Parathyroid adenoma (tissue), 2 donors: ENCODE measurements around the gene ABRAXAS1.
"Not testable (repeated sequence)": the region's sequence is repeated elsewhere in the genome, so short reads cannot be mapped to it uniquely, and the experiment has no call there.

Experiments used
- H2AFZ ChIP-seq: fragments of 300-600 bp; sonication (generic); one replicate; pipeline ENCODE4 v1.7.0; 2017; ENCODE audit warnings: antibody characterized with exemption, mild to moderate bottlenecking
- H3K27ac ChIP-seq: fragments of 300-600 bp; sonication (generic); one replicate; pipeline ENCODE4 v1.7.0; 2017
- H3K27me3 ChIP-seq: fragments of 300-600 bp; sonication (generic); one replicate; pipeline ENCODE4 v1.7.0; 2017; ENCODE audit warnings: low read length; ENCODE audit not compliant: control insufficient read depth, insufficient read depth
- H3K36me3 ChIP-seq: fragments of 300-600 bp; sonication (generic); one replicate; pipeline ENCODE4 v1.7.0; 2017; ENCODE audit warnings: low read length; ENCODE audit not compliant: control insufficient read depth, insufficient read depth
- H3K4me1 ChIP-seq: fragments of 300-600 bp; sonication (generic); one replicate; pipeline ENCODE4 v1.7.0; 2017; ENCODE audit warnings: control low read depth
- H3K4me2 ChIP-seq: fragments of 300-600 bp; sonication (generic); one replicate; pipeline ENCODE4 v1.7.0; 2017; ENCODE audit warnings: low read length
- H3K4me3 ChIP-seq: fragments of 300-600 bp; sonication (generic); one replicate; pipeline ENCODE4 v1.7.0; 2017; ENCODE audit warnings: low read depth, low read length
- H3K79me2 ChIP-seq: fragments of 300-600 bp; sonication (generic); one replicate; pipeline ENCODE4 v1.7.0; 2017; ENCODE audit warnings: control low read depth
- H3K9ac ChIP-seq: fragments of 300-600 bp; sonication (generic); one replicate; pipeline ENCODE4 v1.7.0; 2017; ENCODE audit warnings: mild to moderate bottlenecking
- H3K9me3 ChIP-seq: fragments of 300-600 bp; sonication (generic); one replicate; pipeline ENCODE4 v1.7.0; 2017; ENCODE audit warnings: low read length; ENCODE audit not compliant: control insufficient read depth
- TF ChIP-seq, protein P1 (sequence below): fragments of 300-600 bp; sonication (generic); IDR thresholded peaks from one replicate; pipeline ENCODE4 v1.7.0; 2017; ENCODE audit warnings: antibody characterized with exemption, mild to moderate bottlenecking
- donor health status: primary hyperparathyroidism.

Gene ABRAXAS1

DNA sequence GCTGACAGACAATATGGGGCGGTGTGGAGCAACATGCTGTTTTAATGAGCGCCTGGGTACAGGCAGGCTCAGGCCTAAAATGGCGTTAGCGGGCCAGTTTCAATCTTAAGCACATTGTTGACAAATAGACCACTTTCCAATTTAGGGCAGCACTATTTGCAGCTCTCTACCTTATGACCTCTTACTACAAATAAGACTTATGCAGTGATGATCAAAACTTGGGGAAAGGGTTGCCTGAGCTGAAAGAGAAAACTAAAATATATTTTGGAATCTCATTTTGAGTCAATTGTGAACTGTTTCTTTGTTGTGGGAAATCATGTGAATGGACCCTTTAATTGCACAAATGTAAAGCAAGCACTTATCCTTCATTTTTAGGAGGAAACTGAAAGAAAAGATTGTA is 25.5 kb upstream of the ABRAXAS1 start:
- Histone ChIP-seq H3K4me1 (no peaks in the 10 kb centered on the region), H3K36me3 (no peaks in the 10 kb centered on the region), H3K27me3 (no peaks in the 10 kb centered on the region), H3K9ac (no peak overlapping the region), H3K79me2 (no peaks in the 10 kb centered on the region), H3K4me2 (no peak overlapping the region), H3K9me3 (no peaks in the 10 kb centered on the region), H3K27ac (no peak overlapping the region), H3K4me3 (no peak overlapping the region), H2AFZ (no peak overlapping the region)
- TF ChIP-seq, protein P1, sequence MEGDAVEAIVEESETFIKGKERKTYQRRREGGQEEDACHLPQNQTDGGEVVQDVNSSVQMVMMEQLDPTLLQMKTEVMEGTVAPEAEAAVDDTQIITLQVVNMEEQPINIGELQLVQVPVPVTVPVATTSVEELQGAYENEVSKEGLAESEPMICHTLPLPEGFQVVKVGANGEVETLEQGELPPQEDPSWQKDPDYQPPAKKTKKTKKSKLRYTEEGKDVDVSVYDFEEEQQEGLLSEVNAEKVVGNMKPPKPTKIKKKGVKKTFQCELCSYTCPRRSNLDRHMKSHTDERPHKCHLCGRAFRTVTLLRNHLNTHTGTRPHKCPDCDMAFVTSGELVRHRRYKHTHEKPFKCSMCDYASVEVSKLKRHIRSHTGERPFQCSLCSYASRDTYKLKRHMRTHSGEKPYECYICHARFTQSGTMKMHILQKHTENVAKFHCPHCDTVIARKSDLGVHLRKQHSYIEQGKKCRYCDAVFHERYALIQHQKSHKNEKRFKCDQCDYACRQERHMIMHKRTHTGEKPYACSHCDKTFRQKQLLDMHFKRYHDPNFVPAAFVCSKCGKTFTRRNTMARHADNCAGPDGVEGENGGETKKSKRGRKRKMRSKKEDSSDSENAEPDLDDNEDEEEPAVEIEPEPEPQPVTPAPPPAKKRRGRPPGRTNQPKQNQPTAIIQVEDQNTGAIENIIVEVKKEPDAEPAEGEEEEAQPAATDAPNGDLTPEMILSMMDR: no peak

DNA sequence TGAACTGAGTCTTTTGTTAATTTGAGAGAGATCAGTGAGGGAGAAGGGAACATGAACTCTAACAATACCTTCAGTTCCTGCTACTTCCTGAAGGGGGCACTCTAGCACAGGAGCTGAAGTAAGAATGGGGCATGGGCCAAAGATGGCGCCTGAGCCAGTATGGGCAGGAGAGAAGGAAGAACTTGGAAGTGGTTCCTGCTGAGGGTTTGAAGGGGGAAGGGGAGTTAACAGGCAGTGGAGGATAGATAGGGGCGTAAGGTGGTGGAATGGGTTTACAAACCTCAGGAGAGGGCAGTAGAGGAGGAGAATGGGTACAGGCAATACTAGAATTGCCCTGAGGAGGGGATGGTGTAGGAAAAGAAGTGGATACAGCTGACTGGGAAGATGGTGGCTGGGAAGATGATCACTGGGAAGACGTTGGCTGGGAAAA is 24.3 kb upstream of the ABRAXAS1 start:
- not testable (repeated sequence) for H3K4me1 ChIP-seq, H3K36me3 ChIP-seq, H3K9ac ChIP-seq, H3K79me2 ChIP-seq, H3K9me3 ChIP-seq, H3K4me3 ChIP-seq, H3K27ac ChIP-seq, H3K27me3 ChIP-seq, H3K4me2 ChIP-seq
- peak overlapping the region; percentile 58 for H2AFZ ChIP-seq
- TF ChIP-seq, protein P1: peak; percentile 70

DNA sequence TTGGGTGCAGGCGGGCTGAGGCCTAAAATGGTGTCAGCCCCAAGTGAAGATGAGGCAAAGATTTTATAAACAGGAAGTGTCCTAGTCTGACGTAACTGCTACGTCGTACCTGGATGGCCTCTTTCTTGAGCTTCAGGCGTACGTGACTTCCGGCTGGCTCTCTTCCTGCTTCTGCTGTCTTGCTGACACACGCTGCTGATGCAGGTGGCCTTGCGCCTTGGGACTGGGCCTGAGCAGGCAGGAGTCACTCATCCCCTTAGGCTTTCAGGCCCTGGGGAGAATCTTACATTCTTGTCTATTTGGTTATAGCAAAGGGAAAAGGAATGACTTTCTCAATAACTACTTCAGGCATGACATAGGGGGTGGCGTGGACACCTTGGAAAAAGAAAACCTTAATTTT is 20.1 kb upstream of the ABRAXAS1 start:
- no peaks in the 10 kb centered on the region for H3K9me3 ChIP-seq
- no peak overlapping the region for H3K4me2 ChIP-seq
- no peaks in the 10 kb centered on the region for H3K27me3 ChIP-seq
- no peaks in the 10 kb centered on the region for H3K36me3 ChIP-seq
- H3K4me1 ChIP-seq: no peaks in the 10 kb centered on the region
- H3K4me3 ChIP-seq: no peak overlapping the region
- H2AFZ ChIP-seq: no peak overlapping the region
- H3K27ac ChIP-seq: no peak overlapping the region
- H3K79me2 ChIP-seq: no peaks in the 10 kb centered on the region
- TF ChIP-seq, protein P1: no peak
- H3K9ac ChIP-seq: no peak overlapping the region

DNA sequence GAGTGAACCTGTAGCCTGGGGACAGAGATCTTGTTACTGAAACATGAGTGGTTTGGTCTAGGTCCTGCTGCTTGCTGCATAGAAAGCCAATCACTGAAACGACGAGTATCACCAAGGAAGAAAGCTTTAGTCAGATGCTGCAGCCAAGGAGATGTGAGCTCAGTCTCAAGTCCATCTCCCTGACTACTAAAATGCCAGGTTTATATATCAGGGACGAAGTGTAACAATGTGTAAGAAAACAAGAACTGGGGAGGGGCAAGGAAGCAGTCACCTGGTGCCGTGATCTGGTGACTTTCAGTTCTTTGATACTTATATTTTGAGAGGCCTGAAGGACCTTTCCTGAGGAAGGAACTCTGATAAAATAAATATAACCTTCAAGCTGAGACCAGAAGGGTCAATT is 19.6 kb upstream of the ABRAXAS1 start:
- no peak overlapping the region for H3K9ac ChIP-seq
- H3K4me1 ChIP-seq: no peaks in the 10 kb centered on the region
- no peaks in the 10 kb centered on the region for H3K9me3 ChIP-seq
- no peaks in the 10 kb centered on the region for H3K36me3 ChIP-seq
- no peaks in the 10 kb centered on the region for H3K79me2 ChIP-seq
- no peak overlapping the region for H3K4me2 ChIP-seq
- no peak overlapping the region for H3K27ac ChIP-seq
- no peaks in the 10 kb centered on the region for H3K27me3 ChIP-seq
- H2AFZ ChIP-seq: peak overlapping the region; percentile 41
- TF ChIP-seq, protein P1: no peak
- no peak overlapping the region for H3K4me3 ChIP-seq

DNA sequence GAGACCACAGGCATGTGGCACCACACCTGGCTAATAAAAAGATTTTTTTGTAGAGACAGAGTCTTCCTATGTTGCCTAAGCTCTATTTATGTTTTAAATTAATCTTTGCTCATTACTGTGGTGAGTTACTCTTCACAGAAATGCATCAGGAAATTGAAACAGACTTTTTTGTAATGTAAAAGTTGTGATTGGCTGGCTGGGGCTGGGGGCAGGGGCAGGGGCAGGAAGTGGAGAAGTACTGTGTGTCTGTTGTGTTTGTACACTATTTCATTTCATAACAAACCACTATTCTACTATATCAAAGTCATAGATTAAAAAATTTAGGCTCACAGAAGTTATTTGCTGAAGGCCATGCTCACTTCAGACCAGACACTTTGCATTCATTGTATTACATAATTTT is 19.1 kb upstream of the ABRAXAS1 start:
- TF ChIP-seq, protein P1: no peak
- no peaks in the 10 kb centered on the region for H3K9me3 ChIP-seq
- H3K4me3 ChIP-seq: no peak overlapping the region
- no peaks in the 10 kb centered on the region for H3K4me1 ChIP-seq
- no peaks in the 10 kb centered on the region for H3K36me3 ChIP-seq
- no peaks in the 10 kb centered on the region for H3K27me3 ChIP-seq
- no peak overlapping the region for H3K9ac ChIP-seq
- H2AFZ ChIP-seq: no peak overlapping the region
- H3K27ac ChIP-seq: no peak overlapping the region
- no peak overlapping the region for H3K4me2 ChIP-seq
- no peaks in the 10 kb centered on the region for H3K79me2 ChIP-seq

DNA sequence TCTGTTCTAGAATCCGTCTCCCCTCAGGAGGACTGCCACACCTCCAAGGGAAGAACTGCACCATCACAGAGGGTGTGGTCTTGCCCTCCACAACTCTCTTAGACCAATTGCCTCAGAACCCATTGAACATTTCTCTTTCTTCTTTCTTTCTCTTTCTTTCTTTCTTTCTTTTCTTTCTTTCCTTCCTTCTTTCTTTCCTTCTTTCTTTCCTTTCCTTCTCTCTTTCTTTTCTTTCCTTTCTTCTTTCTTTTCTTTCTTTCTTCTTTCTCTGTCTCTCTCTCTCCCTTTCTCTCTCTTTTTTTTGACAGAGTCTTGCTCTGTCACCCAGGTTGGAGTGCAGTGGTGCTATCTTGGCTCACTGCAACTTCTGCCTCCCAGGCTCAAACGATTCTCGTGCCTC is 16.8 kb upstream of the ABRAXAS1 start:
- H3K4me3 ChIP-seq, H3K4me2 ChIP-seq, H3K4me1 ChIP-seq, H3K9me3 ChIP-seq, H2AFZ ChIP-seq, H3K36me3 ChIP-seq, H3K27me3 ChIP-seq, H3K79me2 ChIP-seq, H3K9ac ChIP-seq, H3K27ac ChIP-seq: not testable (repeated sequence)
